A549 (cell line): Measurements from ENCODE around the gene C11orf68. TPM values are rescaled to one million over a fixed set of nuclear protein-coding genes. Genes with fewer than 3 reads are reported as not detected.

Source experiments
- ATAC-seq, 2 experiments: fragments of 200-7000 bp in 1 of 2; fragments of >200 bp in 1 of 2; cut with Nextera tagmentation in 1 of 2; cut with Tn5 transposase in 1 of 2; 3 replicates each; pipeline versions ENCODE4 v1.8.0 to v1.9.1; 2018 to 2020; ENCODE audit warnings: mild to moderate bottlenecking in 1 of 2, moderate library complexity in 1 of 2
- CTCF ChIA-PET: fragments of 300-600 bp; sonication (Branson Sonifier 250); formaldehyde crosslinking; extraction: SDS; loops from one replicate; lab custom pipeline; 2021; ENCODE audit warnings: antibody characterized with exemption, inconsistent platforms; lab: Yijun Ruan, JAX
- POLR2A ChIA-PET: fragments of 350-600 bp; formaldehyde crosslinking; extraction: SDS; loops from one replicate; lab custom pipeline; 2021; ENCODE audit warnings: antibody characterized with exemption, inconsistent platforms; lab: Yijun Ruan, JAX
- DNase-seq, 2 experiments: peaks; one replicate each; pipeline versions ENCODE4 v3.0.0 to v3.0.0-alpha.2; 2011 to 2016; ENCODE audit warnings: low read depth in 1 of 2, low spot score in 1 of 2
- FAIRE-seq: peaks from 2 replicates; lab custom pipeline; 2011; peaks lifted over from hg19 to GRCh38; lab: Jason Lieb, UNC
- H3K27ac ChIP-seq, 2 experiments: fragments of >200 bp; sonication (Bioruptor Twin); formaldehyde crosslinking; 3 replicates each; pipeline ENCODE4 v1.5.1; 2016 to 2017
- H3K4me1 ChIP-seq: fragments of >200 bp; sonication (Bioruptor Twin); formaldehyde crosslinking; 3 replicates; pipeline ENCODE4 v1.6.1; 2016
- H3K4me2 ChIP-seq: fragments of >200 bp; sonication (Bioruptor Twin); formaldehyde crosslinking; 3 replicates; pipeline ENCODE4 v1.6.1; 2016
- H3K4me3 ChIP-seq: fragments of >200 bp; sonication (Bioruptor Twin); formaldehyde crosslinking; 3 replicates; pipeline ENCODE4 v1.5.1; 2016
- H3K9me3 ChIP-seq: fragments of >200 bp; sonication (Bioruptor Twin); formaldehyde crosslinking; 3 replicates; pipeline ENCODE4 v1.6.1; 2016
- CBX2 ChIP-seq: fragments of 200-600 bp; sonication (generic); IDR thresholded peaks from 2 replicates; pipeline ENCODE4 v1.6.1; 2016; ENCODE audit warnings: low read depth, mild to moderate bottlenecking, borderline replicate concordance
- CHD2 ChIP-seq: fragments of 150-350 bp; IDR thresholded peaks from 2 replicates; pipeline ENCODE4 v1.6.1; 2014; ENCODE audit warnings: low read length; ENCODE audit not compliant: partially characterized antibody
- EHF ChIP-seq: fragments of 250-450 bp; sonication (Bioruptor Pico); IDR thresholded peaks from 2 replicates; pipeline ENCODE4 v1.5.0; 2020; ENCODE audit warnings: mild to moderate bottlenecking
- EP300 ChIP-seq, 2 experiments: fragments of >200 bp; sonication (Bioruptor Twin); formaldehyde crosslinking; IDR thresholded peaks; 2 replicates in 1 of 2; 3 replicates in 1 of 2; pipeline ENCODE4 v1.6.1; 2016 to 2017
- GATA3 ChIP-seq: IDR thresholded peaks from 2 replicates; pipeline ENCODE4 v1.6.1; 2012; ENCODE audit warnings: borderline replicate concordance
- HDAC2 ChIP-seq: fragments of 200-600 bp; sonication (generic); IDR thresholded peaks from 2 replicates; pipeline ENCODE4 v1.6.1; 2016
- HEYL ChIP-seq: fragments of 250-450 bp; sonication (Bioruptor Pico); IDR thresholded peaks from 2 replicates; pipeline ENCODE4 v1.8.0; 2021; ENCODE audit warnings: mild to moderate bottlenecking, moderate library complexity
- HOXB5 ChIP-seq: fragments of 250-450 bp; sonication (Bioruptor Pico); IDR thresholded peaks from 2 replicates; pipeline ENCODE4 v1.5.0; 2020; ENCODE audit warnings: mild to moderate bottlenecking, moderate library complexity
- JUN ChIP-seq, 2 experiments: fragments of >200 bp; sonication (Bioruptor Twin); formaldehyde crosslinking; IDR thresholded peaks; 2 replicates in 1 of 2; 3 replicates in 1 of 2; pipeline ENCODE4 v1.6.1; 2016 to 2017
- JUNB ChIP-seq: fragments of >200 bp; sonication (Bioruptor Twin); formaldehyde crosslinking; IDR thresholded peaks from 2 replicates; pipeline ENCODE4 v1.6.1; 2016
- KDM5A ChIP-seq: fragments of 200-600 bp; sonication (generic); IDR thresholded peaks from 2 replicates; pipeline ENCODE4 v1.6.1; 2016; ENCODE audit warnings: antibody characterized with exemption, mild to moderate bottlenecking
- MAFK ChIP-seq: fragments of 450-650 bp; IDR thresholded peaks from 2 replicates; pipeline ENCODE4 v1.6.1; 2014; ENCODE audit not compliant: partially characterized antibody
- MYC ChIP-seq: IDR thresholded peaks from 2 replicates; pipeline ENCODE4 v1.6.1; 2012; ENCODE audit warnings: mild to moderate bottlenecking, inconsistent platforms, low read length, improper control_type of control experiment, borderline replicate concordance
- NPAS2 ChIP-seq: fragments of 250-450 bp; sonication (Bioruptor Pico); IDR thresholded peaks from 2 replicates; pipeline ENCODE4 v1.8.0; 2022; ENCODE audit warnings: mild to moderate bottlenecking, moderate library complexity, borderline replicate concordance
- NR3C1 ChIP-seq: fragments of >200 bp; sonication (Bioruptor Twin); formaldehyde crosslinking; IDR thresholded peaks from 3 replicates; pipeline ENCODE4 v1.6.1; 2017
- POLR2A ChIP-seq: IDR thresholded peaks from 2 replicates; pipeline ENCODE4 v1.6.1; 2012; ENCODE audit warnings: mild to moderate bottlenecking, low read length
- RFX5 ChIP-seq: fragments of 450-650 bp; IDR thresholded peaks from 2 replicates; pipeline ENCODE4 v1.7.1; 2014; ENCODE audit warnings: antibody characterized with exemption, mild to moderate bottlenecking, moderate library complexity
- SMC3 ChIP-seq: fragments of >200 bp; sonication (Bioruptor Twin); formaldehyde crosslinking; IDR thresholded peaks from 3 replicates; pipeline ENCODE4 v1.6.1; 2018; ENCODE audit warnings: inconsistent platforms
- SREBF2 ChIP-seq: fragments of 450-650 bp; IDR thresholded peaks from 2 replicates; pipeline ENCODE4 v1.6.1; 2014; ENCODE audit warnings: mild to moderate bottlenecking, moderate library complexity
- TFCP2L1 ChIP-seq: fragments of 250-450 bp; sonication (Bioruptor Pico); IDR thresholded peaks from 2 replicates; pipeline ENCODE4 v1.5.0; 2021; ENCODE audit warnings: mild to moderate bottlenecking
- ZNF302 ChIP-seq: fragments of 250-450 bp; sonication (Bioruptor Pico); IDR thresholded peaks from 2 replicates; pipeline ENCODE4 v1.9.0; 2021; ENCODE audit warnings: inconsistent platforms, mild to moderate bottlenecking, moderate library complexity
- WGBS: methylation state at CpG from one replicate; pipeline ENCODE4 v1.1.6; 2017; ENCODE audit errors: missing lambda C conversion rate; 5-methylcytosine and 5-hydroxymethylcytosine counted together
- polyA plus RNA-seq, 4 experiments: library from polyadenylated mRNA; depleted of rRNA in 3 of 4; stranded (reverse); fragments of >200 nt; fragmentation: RNase III in 1 of 4; extraction: RNeasy Plus Mini Kit Qiagen cat#74134 plus additional on column Dnase treatment in 1 of 4; gene quantifications; 2 replicates in 3 of 4; 3 replicates in 1 of 4; pipeline ENCODE4 v1.2.3, GENCODE V29; 2011 to 2017
- TF ChIP-seq, protein P1 (sequence below): IDR thresholded peaks from 2 replicates; pipeline ENCODE4 v1.6.1; 2012
- TF ChIP-seq, protein P2 (sequence below): IDR thresholded peaks from 2 replicates; pipeline ENCODE4 v1.6.1; 2012; ENCODE audit warnings: low read depth, borderline replicate concordance
- TF ChIP-seq, protein P3 (sequence below): fragments of >200 bp; sonication (Bioruptor Twin); formaldehyde crosslinking; IDR thresholded peaks from 3 replicates; pipeline ENCODE4 v1.5.1; 2016
- TF ChIP-seq, protein P4 (sequence below): fragments of 250-450 bp; sonication (Bioruptor Pico); IDR thresholded peaks from 2 replicates; pipeline ENCODE4 v1.5.0; 2020; ENCODE audit warnings: low read depth, mild to moderate bottlenecking, moderate library complexity
- TF ChIP-seq, protein P5 (sequence below): IDR thresholded peaks from 2 replicates; pipeline ENCODE4 v1.6.1; 2012
- TF ChIP-seq, protein P6 (sequence below): fragments of >200 bp; sonication (Bioruptor Twin); formaldehyde crosslinking; IDR thresholded peaks from 3 replicates; pipeline ENCODE4 v1.6.1; 2016
- TF ChIP-seq, protein P7 (sequence below): fragments of 450-650 bp; IDR thresholded peaks from 2 replicates; pipeline ENCODE4 v1.6.1; 2014; ENCODE audit warnings: antibody characterized with exemption

The C11orf68 gene
- polyA plus RNA-seq, 2 of the 4 experiments (the other 2 are of a cell fraction) = 10.6 to 17.0 TPM

DNA sequence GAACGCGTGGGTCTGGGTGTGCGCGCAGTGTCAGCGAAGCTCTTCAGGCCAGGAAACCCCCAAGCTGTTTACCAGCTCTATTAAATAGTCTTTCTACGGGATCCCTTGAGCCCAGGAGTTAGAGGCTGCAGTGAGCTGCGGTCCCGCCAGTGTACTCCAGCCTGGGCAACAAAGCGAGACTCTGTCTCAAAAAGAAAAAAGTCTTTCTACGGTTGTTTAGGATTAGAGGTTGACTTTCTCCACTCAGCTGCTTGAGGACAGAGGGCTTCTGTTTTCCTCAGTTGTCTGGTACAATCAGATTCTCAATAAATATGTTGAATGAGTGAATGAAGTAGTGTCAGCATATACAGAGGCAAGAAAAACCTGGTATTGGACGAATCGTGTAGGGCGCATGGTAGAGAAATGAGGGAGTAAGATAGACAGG is 43.3 kb upstream of the C11orf68 start:
- H3K4me3 ChIP-seq = peak overlapping the region; percentile 95
- H3K4me1 ChIP-seq = peaks cover 12% of the 10 kb centered on the region; the same call in 2 of the 3 replicates
- no peak for TF ChIP-seq KDM5A
- TF ChIP-seq RFX5 = no peak
- TF ChIP-seq HDAC2 = no peak
- TF ChIP-seq ZNF302 = no peak
- TF ChIP-seq GATA3 = no peak
- TF ChIP-seq EHF (CRISPR knock-in tag) = no peak
- TF ChIP-seq JUN (IDR thresholded peaks at IDR 0.05) = no peak
- DNase-seq (no peak), FAIRE-seq (no peak), ATAC-seq (peak; percentile 2 to 25; a peak in 3 of 6 replicates)
- H3K9me3 ChIP-seq = no peaks in the 10 kb centered on the region
- POLR2A ChIA-PET = no interaction called here
- WGBS = 4% methylated on average over 8 of the region's 13 CpGs
- CTCF ChIA-PET = interaction anchor here (2.0 to 6.3 kb wide), 2 partner anchors 74 to 78 kb away, joined by 7 to 35 read pairs; partner anchors contain the start of gene FIBP
- peak overlapping the region; percentile 97 for H3K4me2 ChIP-seq
- H3K27ac ChIP-seq = peak overlapping the region; percentile 82 to 99

DNA sequence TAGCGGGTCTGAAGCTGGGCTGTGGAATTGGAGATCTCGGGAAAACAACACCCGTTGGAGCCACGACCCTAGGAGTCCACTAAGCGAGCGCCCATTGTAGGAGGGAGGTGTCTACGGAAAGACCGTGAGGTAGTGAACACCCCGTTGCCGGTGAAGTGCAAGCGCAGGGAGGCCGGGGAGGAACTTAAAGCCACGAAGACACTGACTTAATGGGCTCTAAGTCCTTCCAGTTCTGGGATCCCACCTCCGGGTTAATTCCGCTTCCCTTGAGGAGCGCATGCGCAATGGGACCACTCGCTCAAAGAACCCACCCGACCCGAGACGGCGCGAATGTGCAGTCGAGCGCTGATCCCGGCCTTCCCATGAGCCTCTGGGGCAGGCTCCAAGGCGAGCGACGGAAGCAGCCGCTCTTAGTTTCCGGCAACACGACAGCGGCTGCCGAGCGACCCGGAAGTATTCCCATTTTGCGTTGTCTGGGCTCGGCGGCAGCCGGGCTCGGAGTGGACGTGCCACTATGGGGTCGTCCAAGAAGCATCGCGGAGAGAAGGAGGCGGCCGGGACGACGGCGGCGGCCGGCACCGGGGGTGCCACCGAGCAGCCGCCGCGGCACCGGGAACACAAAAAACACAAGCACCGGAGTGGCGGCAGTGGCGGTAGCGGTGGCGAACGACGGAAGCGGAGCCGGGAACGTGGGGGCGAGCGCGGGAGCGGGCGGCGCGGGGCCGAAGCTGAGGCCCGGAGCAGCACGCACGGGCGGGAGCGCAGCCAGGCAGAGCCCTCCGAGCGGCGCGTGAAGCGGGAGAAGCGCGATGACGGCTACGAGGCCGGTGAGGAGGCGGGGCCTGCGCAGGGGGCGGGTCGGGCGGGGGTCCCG is 42.6 kb upstream of the C11orf68 start, which contains the start of gene SART1:
TSS of gene SART1 (plus strand) at position 468 of the 874 bp plus-strand sequence. CDS start at position 515, 47 bp downstream.
- ATAC-seq (peak; percentile 91 to 96), DNase-seq (peak; percentile 98 to 100), FAIRE-seq (no peak)
- Histone ChIP-seq H3K9me3 (no peaks in the 10 kb centered on the region), H3K4me1 (peaks cover 12% of the 10 kb centered on the region; the same call in 2 of the 3 replicates), H3K4me2 (peak within 1 kb of the TSS; percentile 97), H3K27ac (peak within 1 kb of the TSS; percentile 82 to 99), H3K4me3 (peak within 1 kb of the TSS; percentile 95)
- POLR2A ChIA-PET = no interaction called here
- WGBS = under 1% methylated on average over 57 of the region's 97 CpGs
- CTCF ChIA-PET = interaction anchor here (1.0 to 6.3 kb wide), 4 partner anchors 69 to 77 kb away, joined by 3 to 35 read pairs (median 16); partner anchors contain the start of gene FIBP
- no peak for TF ChIP-seq CHD2
- TF ChIP-seq HOXB5 (CRISPR knock-in tag) = no peak; the same call in 1 of the 2 replicates
- TF ChIP-seq SMC3 = peak; percentile 11; the same call in 1 of the 3 replicates
- TF ChIP-seq, protein P1, sequence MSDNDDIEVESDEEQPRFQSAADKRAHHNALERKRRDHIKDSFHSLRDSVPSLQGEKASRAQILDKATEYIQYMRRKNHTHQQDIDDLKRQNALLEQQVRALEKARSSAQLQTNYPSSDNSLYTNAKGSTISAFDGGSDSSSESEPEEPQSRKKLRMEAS = peak; percentile 92
- peak; percentile 64 for TF ChIP-seq POLR2A
- TF ChIP-seq HEYL = no peak
- TF ChIP-seq, protein P2, sequence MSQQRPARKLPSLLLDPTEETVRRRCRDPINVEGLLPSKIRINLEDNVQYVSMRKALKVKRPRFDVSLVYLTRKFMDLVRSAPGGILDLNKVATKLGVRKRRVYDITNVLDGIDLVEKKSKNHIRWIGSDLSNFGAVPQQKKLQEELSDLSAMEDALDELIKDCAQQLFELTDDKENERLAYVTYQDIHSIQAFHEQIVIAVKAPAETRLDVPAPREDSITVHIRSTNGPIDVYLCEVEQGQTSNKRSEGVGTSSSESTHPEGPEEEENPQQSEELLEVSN = peak; percentile 29; the same call in 1 of the 2 replicates
- TF ChIP-seq, protein P3, sequence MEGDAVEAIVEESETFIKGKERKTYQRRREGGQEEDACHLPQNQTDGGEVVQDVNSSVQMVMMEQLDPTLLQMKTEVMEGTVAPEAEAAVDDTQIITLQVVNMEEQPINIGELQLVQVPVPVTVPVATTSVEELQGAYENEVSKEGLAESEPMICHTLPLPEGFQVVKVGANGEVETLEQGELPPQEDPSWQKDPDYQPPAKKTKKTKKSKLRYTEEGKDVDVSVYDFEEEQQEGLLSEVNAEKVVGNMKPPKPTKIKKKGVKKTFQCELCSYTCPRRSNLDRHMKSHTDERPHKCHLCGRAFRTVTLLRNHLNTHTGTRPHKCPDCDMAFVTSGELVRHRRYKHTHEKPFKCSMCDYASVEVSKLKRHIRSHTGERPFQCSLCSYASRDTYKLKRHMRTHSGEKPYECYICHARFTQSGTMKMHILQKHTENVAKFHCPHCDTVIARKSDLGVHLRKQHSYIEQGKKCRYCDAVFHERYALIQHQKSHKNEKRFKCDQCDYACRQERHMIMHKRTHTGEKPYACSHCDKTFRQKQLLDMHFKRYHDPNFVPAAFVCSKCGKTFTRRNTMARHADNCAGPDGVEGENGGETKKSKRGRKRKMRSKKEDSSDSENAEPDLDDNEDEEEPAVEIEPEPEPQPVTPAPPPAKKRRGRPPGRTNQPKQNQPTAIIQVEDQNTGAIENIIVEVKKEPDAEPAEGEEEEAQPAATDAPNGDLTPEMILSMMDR = no peak
- TF ChIP-seq TFCP2L1 = no peak
- no peak for TF ChIP-seq SREBF2
- no peak for TF ChIP-seq MAFK
- peak; percentile 15; the same call in 1 of the 2 replicates for TF ChIP-seq MYC
- TF ChIP-seq NR3C1 = no peak
- TF ChIP-seq NPAS2 (CRISPR knock-in tag) = no peak
- TF ChIP-seq CBX2 = no peak
- peak; percentile 58; the same call in 1 of the 2 replicates for TF ChIP-seq KDM5A
- TF ChIP-seq, protein P4, sequence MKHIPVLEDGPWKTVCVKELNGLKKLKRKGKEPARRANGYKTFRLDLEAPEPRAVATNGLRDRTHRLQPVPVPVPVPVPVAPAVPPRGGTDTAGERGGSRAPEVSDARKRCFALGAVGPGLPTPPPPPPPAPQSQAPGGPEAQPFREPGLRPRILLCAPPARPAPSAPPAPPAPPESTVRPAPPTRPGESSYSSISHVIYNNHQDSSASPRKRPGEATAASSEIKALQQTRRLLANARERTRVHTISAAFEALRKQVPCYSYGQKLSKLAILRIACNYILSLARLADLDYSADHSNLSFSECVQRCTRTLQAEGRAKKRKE (CRISPR knock-in tag) = no peak
- TF ChIP-seq EP300 (IDR thresholded peaks at IDR 0.05) = no peak
- TF ChIP-seq, protein P5, sequence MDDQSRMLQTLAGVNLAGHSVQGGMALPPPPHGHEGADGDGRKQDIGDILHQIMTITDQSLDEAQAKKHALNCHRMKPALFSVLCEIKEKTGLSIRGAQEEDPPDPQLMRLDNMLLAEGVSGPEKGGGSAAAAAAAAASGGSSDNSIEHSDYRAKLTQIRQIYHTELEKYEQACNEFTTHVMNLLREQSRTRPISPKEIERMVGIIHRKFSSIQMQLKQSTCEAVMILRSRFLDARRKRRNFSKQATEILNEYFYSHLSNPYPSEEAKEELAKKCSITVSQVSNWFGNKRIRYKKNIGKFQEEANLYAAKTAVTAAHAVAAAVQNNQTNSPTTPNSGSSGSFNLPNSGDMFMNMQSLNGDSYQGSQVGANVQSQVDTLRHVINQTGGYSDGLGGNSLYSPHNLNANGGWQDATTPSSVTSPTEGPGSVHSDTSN = peak; percentile 48
- TF ChIP-seq JUN (IDR thresholded peaks at IDR 0.05) = peak; percentile 89 to 96
- TF ChIP-seq JUNB = no peak
- TF ChIP-seq, protein P6, sequence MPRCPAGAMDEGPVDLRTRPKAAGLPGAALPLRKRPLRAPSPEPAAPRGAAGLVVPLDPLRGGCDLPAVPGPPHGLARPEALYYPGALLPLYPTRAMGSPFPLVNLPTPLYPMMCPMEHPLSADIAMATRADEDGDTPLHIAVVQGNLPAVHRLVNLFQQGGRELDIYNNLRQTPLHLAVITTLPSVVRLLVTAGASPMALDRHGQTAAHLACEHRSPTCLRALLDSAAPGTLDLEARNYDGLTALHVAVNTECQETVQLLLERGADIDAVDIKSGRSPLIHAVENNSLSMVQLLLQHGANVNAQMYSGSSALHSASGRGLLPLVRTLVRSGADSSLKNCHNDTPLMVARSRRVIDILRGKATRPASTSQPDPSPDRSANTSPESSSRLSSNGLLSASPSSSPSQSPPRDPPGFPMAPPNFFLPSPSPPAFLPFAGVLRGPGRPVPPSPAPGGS = peak; percentile 58; the same call in 2 of the 3 replicates
- TF ChIP-seq EHF (CRISPR knock-in tag) = no peak
- TF ChIP-seq, protein P7, sequence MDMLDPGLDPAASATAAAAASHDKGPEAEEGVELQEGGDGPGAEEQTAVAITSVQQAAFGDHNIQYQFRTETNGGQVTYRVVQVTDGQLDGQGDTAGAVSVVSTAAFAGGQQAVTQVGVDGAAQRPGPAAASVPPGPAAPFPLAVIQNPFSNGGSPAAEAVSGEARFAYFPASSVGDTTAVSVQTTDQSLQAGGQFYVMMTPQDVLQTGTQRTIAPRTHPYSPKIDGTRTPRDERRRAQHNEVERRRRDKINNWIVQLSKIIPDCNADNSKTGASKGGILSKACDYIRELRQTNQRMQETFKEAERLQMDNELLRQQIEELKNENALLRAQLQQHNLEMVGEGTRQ = no peak
